HepG2 (cell line): ENCODE data around the gene SNRNP200.

Source experiments
- TRIM24 ChIP-seq: sonication (generic); formaldehyde crosslinking; IDR thresholded peaks from 2 replicates; pipeline ENCODE4 v1.8.0; 2022; ENCODE audit warnings: mild to moderate bottlenecking, missing genetic modification reagents
- ZNF558 ChIP-seq: sonication (generic); formaldehyde crosslinking; IDR thresholded peaks from 2 replicates; pipeline ENCODE4 v1.9.0; 2022; ENCODE audit warnings: mild to moderate bottlenecking, missing genetic modification reagents, borderline replicate concordance
- TF ChIP-seq, protein P1 (sequence below): sonication (generic); formaldehyde crosslinking; IDR thresholded peaks from 2 replicates; pipeline ENCODE4 v1.5.0; 2020; ENCODE audit warnings: mild to moderate bottlenecking, missing genetic modification reagents, moderate library complexity

DNA sequence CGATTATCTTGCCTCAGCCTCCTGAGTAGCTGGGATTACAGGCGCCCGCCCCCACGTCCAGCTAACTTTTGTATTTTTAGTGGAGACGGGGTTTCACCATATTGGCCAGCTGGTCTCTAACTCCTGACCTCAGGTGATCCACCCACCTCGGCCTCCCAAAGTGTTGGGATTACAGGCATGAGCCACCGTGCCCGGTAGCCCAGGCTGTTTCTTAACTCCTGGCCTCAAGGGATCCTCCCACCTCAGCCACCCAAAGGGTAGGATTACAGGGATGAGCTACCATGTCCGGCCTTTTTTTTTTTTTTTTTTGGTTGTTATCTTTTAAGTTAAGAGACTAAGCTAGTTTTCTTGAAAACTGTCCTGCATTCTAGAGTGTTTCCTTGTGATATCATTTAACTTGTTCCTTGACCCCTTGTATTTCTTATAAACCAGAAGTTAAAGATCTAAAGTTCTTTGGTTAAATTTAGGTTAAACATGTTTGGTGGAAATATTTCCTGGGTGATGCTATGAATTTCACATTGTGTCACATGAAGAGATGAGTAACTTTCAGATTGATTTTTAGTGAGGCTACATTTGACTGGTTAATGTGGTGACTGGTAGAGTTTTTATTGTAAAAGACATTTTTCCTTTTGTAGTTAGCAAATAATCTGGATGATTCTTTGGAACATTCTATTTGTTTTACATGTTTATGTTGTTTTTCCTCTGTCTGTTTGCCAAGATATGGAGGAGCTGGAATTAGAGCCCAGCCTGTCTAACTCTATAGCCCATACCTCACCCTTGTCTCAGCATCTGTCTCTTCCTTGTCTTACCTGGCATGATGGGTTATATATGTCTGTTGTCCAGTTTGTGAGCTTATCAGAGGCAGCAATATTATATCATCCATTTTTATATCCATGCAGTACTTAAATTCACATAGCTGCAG lies 35.4 kb upstream of the SNRNP200 start:
- TF ChIP-seq, protein P1, sequence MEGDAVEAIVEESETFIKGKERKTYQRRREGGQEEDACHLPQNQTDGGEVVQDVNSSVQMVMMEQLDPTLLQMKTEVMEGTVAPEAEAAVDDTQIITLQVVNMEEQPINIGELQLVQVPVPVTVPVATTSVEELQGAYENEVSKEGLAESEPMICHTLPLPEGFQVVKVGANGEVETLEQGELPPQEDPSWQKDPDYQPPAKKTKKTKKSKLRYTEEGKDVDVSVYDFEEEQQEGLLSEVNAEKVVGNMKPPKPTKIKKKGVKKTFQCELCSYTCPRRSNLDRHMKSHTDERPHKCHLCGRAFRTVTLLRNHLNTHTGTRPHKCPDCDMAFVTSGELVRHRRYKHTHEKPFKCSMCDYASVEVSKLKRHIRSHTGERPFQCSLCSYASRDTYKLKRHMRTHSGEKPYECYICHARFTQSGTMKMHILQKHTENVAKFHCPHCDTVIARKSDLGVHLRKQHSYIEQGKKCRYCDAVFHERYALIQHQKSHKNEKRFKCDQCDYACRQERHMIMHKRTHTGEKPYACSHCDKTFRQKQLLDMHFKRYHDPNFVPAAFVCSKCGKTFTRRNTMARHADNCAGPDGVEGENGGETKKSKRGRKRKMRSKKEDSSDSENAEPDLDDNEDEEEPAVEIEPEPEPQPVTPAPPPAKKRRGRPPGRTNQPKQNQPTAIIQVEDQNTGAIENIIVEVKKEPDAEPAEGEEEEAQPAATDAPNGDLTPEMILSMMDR: no peak
- TF ChIP-seq ZNF558: no peak
- no peak for TF ChIP-seq TRIM24 (CRISPR knock-in tag)
